Activated gamma-delta T cell treated with Interleukin-2 at 50 U/mL for 16 hours (primary cell): ENCODE results near the gene B3GNT9.

Source experiments
- DNase-seq: peaks from one replicate; pipeline ENCODE4 v3.0.0-alpha.2; 2020

The B3GNT9 gene, protein sequence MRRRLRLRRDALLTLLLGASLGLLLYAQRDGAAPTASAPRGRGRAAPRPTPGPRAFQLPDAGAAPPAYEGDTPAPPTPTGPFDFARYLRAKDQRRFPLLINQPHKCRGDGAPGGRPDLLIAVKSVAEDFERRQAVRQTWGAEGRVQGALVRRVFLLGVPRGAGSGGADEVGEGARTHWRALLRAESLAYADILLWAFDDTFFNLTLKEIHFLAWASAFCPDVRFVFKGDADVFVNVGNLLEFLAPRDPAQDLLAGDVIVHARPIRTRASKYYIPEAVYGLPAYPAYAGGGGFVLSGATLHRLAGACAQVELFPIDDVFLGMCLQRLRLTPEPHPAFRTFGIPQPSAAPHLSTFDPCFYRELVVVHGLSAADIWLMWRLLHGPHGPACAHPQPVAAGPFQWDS

DNA sequence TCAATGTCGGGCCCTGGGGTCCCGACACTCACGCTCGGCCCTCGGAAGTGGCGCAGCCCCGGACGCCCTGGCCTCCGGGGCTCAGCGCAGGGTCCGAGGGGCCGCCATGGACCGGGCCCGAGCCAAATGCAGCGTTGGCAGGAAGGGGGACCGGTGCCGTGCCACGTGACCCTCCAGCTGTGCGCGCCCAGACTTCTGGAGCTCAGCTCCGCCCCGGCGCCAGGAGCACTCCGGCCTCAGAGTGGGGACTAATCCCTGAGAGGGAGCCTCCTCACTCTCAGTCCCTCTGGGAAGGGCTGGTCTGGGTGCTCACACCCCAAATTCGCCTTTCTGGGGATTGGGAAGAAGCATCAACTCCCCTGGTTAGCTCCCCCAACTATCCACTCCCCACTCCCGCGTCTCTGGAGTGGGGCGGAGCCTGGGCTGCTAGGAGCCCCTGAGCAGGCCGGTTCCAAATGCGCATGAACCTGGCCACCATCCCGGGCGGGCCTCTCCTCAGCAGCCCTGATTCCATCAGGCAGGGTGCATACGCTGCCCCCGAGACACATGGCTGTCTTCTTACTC, at the start of gene B3GNT9:
TSS of gene B3GNT9 (minus strand) at position 166 of the 564 bp plus-strand sequence. CDS start 513 bp downstream, outside the sequence.
- no peak for DNase-seq

DNA sequence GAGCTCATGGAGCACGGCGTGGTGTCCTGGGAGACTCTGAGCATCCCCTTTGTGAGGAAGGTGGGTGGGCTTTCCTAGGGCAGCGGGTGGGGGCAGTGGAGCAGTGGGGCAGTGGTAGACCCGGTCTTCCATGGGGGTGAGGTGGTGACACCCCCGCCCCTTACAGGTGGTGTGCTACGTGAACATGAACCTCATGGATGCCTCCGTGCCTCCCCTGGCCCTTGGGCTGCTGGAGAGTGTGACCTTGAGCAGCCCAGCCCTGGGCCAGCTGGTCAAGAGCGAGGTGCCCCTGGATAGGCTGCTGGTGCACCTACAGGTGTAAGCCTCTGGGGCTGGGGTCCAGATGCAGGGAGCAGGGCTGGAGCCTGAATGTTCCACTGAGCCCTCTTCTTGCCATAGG, 49.7 kb upstream of the B3GNT9 start:
- no peak for DNase-seq

DNA sequence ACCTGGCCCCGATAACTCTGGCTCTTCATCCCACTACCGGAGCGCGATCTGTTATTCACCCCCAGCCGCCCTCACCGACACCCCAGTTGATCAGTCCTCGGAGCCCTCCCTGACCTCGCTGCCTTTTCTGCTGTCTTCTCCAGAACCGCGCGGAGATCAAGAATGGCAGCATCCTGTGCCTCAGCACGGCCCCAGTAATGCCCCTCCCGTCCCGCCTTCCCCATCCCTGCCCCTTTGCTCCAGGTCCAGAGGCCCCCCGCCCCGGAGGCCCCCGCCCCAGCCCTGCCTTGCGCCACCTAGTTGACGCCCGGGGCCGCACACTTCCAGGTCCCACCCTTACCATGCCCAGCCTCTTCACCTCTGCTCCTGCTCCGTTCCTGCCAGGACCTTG, 49.0 kb upstream of the B3GNT9 start:
- no peak for DNase-seq

DNA sequence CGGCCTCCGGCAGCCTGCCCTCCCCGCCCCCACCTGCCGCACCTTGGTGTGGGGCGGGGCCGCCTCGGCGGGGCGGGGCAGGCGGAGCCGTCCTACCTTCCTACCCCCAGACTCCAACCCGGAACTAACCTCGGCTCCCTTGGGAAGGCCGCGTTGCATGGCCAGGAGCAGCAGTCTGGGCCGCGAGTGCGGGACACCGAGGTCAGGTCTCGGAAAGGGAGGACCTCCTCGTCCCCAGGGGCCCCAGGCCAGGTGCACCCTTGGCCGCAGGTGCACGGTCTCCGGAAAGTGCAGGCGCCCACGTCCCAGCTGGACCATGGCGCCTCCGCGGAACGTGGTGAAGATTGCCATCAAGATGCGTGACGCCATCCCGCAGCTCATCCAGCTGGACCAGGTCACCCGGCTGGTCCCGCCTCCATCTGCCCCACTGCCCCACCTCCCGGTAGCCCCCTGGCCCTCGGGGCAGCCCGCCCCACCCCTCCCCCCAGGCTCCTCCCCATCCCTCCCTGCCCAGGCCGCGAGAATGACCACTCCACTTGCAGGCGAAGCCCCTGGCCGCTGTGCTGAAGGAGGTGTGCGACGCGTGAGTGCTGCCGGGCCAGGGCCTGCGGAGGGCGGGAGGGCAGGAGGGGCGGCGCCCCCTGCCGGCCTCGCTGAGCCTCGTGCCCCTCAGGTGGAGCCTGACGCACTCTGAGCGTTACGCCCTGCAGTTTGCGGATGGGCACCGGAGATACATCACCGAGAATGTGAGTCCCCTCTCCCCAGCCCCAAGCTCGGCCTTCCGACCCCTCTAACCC, 48.4 kb upstream of the B3GNT9 start, which contains the start of gene ELMO3:
TSS of gene ELMO3 (plus strand) at position 121 of the 797 bp plus-strand sequence. CDS start at position 317, 196 bp downstream.
- DNase-seq: no peak

DNA sequence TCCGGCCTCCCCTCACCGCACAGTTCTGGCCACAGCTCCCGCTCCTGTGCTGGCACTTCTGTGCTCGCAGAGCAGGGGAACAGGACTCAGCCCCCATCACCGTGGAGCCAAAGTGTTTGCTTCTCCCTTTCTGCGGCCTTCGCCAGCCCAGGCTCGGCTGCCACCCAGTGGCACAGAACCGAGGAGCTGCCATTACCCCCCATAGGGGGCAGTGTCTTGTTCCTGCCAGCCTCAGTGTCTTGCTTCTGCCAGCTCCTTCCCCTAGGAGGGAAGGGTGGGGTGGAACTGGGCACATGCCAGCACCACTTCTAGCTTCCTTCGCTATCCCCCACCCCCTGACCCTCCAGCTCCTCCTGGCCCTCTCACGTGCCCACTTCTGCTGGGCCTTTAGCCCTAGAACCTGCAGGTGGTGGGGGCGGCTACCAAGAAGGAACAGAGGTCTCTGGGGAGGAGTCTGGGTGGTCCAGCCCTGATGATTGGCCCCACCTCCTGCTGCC, 47.5 kb upstream of the B3GNT9 start:
- DNase-seq: no peak

DNA sequence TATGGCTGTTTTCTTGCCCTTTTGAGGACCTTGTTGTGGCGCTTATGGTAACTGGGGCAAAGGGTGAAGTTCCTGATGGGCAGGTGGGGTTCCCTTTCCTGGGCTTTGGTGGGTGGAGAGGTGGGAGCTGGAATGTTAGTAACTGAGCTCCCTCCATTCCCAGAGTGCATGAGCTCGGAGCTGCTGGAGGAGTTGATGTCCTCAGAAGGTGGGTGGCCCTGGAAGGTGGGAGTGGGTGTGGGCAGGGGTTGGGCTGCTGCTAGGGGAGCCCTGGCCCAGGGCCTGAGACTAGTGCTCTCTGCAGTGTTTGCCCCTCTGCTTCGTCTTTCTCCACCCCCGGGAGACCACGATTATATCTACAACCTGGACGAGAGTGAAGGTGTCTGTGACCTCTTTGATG, 46.9 kb upstream of the B3GNT9 start:
- DNase-seq: no peak

DNA sequence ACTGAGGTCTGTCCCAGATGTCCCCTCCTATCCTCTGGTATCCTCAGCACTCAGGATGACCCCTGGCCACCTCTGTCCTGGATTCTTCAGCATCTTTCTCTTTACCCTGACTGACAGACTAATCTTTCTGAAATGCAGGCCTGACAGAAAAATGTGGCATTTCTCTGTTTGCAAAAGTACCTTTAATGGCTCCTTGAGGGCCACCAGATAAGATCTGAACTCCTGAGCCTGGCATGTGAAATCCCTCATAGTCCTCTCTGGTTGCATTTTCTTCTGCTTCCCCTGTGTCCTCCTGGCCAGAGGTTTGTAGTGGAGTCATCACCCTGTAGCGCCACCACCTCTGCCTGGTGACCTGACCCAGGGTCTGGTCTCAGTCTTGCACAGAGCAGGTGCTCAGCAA, 46.1 kb upstream of the B3GNT9 start:
- DNase-seq: no peak

DNA sequence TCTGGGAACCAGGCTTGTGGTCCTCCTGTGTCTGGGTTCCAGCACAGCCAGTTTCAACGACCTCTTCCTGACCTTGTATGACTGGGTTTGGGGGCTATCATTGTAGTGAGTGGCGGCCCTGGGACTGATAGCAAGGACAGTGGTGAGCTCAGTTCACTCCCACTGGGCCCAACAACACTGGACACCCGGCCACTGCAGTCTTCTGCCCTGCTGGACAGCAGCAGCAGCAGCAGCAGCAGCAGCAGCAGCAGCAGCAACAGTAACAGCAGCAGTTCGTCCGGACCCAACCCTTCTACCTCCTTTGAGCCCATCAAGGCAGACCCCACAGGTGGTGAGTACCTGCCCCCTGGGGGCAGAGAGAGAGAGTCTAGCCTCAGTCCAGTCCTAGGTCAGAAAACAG, 44.9 kb upstream of the B3GNT9 start:
- no peak for DNase-seq

DNA sequence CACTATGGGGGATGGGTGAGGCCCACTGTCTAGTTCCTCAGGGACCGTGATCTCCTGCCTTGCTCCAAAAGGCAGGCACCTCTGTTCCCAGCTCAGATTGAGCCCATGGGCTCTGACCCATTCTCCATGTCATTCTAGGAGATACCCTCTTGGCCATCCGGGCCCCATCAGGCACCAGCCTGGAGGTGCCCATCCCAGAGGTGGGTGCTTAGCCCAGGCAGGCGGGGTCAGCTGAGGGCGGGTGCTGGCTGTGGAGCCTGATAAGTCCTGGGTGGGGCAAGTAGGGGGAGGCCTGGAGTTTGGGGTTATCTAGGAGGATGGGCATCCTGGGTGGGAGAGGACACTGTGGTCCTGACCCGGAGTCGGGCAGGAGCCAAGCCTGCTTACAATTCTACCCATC, 43.5 kb upstream of the B3GNT9 start:
- no peak for DNase-seq

DNA sequence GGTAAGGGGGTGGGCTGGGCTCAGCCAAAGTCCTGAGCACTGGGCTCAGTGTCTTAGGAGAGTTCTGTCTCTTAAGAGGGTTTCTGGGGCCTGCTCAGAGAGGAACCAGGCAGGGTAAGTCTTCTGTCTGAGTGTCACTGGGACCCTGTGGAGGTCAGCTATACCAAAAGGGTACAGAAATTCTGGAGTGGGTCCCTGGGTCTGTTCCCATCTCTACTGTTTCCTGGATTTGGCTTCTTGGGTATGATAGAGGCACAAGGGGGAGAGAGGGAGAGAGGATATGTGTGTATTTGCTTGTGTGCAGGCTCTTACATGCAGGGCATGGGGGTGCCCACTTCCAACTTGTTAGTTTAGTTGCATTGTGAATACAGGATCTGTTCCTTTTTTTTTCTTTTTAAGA, 42.7 kb upstream of the B3GNT9 start:
- DNase-seq: no peak

DNA sequence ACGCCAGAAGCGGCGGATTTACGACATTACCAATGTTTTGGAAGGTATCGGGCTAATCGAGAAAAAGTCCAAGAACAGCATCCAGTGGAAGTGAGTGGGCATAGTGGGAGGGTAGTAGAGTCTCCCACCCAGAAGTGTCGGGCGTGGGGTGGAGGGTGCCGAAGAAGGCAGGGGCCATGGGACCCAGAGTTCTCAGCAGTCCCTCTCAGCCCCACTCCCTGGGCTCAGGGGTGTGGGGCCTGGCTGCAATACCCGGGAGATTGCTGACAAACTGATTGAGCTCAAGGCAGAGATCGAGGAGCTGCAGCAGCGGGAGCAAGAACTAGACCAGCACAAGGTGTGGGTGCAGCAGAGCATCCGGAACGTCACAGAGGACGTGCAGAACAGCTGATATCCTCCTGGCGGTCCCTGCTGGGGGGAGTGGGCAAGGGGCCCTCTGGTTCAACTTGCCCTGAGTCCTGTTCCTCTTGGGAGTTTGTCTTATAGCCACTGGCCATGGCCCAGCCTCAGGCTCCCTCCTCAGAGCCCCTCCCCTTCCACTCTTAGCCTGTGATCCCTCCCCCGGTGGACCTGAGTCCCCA, 42.1 kb upstream of the B3GNT9 start:
- no peak for DNase-seq

DNA sequence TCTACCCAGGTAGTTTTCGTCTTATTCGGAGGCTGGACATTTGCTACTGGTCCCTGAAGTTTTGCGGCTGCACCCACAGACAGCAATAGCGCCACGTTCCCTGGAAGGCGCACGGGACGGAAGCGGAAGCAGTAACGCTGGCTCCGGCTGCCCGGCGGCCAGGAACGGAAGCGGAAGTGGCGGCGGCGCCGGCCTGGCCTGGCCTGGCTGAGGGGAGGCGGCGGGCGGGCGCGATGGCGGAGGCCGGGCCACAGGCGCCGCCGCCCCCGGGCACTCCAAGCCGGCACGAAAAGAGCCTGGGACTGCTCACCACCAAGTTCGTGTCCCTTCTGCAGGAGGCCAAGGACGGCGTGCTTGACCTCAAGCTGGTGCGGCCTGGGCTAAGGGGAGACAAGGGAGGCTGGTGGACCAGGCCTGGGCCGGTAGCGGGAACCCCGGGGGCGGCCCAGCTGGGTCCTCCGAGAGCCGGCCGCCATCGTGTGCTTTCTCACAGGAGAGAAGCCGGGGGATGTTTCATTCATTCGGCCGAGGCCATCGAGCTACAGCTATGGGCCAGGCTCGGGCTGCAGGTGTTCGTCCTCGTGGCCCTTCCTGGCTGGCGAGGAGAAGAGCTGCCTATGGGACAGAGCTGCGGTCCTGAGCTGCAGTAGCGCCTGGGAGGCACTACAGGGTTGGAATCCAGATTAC, 41.3 kb upstream of the B3GNT9 start, which contains the start of gene E2F4:
TSS of gene E2F4 (plus strand) at position 161 of the 687 bp plus-strand sequence. CDS start at position 234, 73 bp downstream.
- peak; percentile 84 for DNase-seq

DNA sequence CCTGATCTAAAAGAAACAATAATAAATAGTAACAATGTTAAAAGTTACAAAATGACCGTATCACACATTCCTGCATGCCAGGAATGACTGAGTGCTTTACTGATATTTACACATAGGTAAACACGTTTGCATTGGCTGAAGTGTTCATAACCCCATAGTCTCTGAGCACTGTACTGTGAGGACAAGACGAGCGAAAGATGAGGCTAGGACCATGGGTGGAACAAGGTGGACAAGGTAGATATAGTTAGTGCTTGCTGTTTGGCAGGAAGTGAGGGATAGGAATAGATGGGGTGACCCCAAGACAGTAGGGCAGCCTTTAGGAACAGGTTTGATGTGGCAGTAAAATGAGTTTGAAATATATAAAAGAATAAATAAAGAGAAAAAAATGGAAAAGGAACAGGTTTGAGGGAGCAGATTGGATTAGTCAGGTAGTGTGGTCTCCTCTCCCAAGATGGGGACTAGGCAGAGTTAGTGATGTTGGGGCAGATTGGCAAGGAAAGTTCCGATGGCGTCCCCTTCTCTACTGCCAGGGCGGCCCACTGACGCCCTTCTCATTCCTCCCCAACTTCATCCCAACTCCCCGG, 40.7 kb upstream of the B3GNT9 start:
- no peak for DNase-seq

DNA sequence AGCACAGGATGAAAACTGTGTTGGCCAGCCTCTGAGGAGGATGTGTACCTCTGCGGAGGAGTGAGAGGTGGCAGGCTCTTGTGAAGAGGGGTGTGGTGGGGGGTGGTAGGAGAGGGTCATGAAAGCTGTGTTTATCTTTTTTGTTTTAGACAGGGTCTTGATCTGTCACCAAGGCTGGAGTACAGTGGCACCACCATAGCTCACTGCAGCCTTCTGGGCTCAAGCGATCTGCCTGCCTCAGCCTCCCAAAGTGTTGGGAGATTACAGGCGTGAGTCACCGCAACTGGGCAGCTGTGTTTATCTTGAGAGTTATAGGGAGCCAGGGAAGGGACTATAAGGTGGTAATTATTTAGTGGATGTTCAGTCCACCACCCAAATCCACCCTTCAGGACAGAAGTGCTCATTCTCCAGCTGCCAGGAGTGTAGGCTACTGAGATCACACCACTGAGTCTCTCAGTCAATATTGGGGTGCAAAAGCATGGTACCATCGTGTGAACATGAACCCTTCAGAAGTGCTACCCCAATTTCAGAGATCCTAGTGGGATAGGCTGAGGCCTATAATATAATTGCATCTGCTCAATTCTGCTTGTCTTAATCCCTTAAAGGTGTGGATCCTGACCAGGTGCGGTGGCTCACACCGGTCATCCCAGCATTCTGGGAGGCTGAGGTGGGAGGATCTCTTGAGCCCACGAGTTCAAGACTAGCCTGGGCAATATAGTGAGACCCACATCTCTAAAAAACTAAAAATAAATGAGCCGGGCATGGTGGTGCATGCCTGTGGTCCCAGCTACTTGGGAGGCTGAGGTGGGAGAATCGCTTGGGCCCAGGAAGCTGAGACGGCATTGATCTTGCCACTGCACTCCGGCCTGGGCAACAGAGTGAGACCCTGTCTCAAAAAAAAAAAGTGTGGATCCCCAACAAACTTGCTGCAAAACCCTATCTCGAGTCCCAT, 39.9 kb upstream of the B3GNT9 start:
- DNase-seq: no peak

DNA sequence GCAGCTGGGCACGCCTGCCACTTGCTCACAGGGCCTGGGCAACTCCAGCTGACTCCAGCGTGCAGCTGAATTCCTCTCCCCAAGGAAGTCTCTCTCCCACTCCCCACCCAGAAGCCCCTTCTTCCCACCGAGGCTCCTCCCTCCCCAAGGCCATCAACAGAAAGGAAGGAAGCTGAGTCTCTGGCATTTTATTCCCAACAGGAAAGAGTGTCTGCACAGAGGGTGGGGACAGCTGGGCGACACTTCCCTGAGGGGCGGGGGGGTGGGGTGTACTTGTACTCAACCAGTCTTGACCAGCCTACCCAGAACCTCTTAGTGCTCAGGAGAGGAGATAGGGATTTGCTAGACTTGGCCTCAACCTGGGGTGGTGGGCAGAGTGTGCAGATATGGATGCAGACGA, 39.2 kb upstream of the B3GNT9 start, which contains the start of gene EXOC3L1:
TSS of gene EXOC3L1 (minus strand) at position 96 of the 400 bp plus-strand sequence. CDS start 460 bp downstream, outside the sequence.
- DNase-seq: no peak

DNA sequence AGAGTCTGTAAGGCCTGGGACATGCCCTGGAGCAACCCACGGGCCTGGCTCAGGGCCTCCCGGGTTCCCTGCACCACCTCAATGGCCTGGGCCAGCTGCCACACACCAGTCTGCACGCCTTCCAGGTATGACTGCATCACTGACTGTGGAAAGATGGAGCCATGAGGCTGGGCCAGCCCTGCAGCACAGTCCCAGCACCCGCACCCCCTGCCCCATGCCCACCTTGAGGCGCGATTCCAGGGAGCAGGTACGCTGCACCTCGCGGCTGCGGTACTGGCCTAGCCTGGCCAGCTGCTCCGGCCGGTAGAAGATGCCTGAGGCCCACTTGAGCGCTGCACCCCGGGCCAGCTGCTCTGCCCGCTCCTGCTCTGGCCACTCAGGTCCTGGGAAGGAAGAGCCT, 38.0 kb upstream of the B3GNT9 start:
- no peak for DNase-seq

DNA sequence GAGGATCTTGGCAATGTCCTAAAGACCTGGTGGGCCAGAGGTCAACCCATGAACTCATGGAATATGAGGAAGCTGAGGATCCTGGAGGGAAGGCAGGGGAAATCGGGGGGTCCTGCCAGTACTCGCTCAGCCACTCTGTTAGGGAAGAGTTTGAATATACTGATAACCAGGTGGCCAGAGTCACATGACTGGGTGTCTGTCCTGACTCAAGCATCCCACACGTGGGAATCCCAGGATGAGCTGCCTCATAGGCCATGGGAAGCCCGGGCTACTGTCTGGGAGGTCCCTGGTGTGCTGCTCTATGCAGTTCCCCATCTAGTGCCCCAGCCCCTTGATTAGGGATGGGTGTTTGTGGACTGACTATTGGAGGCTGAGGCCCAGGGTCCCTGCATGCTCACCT, 37.5 kb upstream of the B3GNT9 start:
- DNase-seq: no peak

DNA sequence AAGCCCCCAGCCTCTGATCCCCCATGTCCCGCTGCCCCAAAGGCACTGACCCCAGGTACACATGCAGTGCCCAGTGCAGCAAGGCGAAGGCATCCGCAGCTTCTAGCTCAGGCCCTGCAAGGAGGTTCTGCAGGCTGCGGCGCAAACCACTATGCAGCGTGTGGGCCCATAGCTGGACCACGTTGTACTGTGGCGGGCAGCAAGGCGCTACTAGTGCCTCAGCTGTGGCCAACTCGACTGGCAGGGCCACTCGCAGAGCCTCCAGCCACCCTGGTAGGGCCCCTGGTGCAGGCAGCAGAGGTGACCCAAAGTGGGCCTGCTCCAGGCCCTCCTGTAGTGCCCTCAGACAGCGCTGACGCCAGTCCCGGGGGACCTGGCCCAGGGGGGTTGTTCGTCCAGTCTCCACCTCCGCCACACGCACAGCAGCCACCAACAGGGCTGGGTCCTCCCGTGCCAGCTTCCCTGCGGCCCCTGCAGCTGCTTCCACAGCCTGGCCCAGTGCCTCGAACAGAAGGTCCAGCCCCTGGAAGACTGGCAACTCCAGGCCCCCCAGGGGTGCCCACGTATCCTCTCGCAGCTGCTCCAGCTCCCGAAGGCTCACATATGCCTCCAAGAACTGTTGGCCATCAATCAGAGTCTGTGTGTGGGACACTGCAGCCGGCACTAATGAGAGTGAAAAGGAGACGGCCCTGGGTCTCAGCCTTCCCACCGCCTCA, 36.5 kb upstream of the B3GNT9 start:
- DNase-seq: no peak

DNA sequence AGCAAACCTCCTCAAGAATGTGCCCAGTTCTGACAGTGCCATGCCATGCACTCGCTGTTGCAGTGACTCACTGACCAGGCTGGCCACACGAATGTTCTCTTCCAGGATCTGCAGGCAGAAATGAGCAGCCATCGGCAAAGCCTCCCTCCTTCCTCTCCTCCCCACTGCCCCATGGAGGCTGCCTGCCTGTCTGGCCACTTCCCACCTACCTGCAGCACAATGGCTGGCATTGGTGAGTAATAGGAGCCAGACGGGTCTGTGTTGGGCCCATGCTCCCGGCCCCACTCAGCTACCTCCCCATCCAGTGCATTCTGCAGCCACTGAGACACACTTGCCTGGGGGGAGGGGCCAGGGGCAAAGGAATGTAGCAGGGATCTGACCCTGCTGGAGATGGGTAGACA, 35.8 kb upstream of the B3GNT9 start:
- DNase-seq: no peak

DNA sequence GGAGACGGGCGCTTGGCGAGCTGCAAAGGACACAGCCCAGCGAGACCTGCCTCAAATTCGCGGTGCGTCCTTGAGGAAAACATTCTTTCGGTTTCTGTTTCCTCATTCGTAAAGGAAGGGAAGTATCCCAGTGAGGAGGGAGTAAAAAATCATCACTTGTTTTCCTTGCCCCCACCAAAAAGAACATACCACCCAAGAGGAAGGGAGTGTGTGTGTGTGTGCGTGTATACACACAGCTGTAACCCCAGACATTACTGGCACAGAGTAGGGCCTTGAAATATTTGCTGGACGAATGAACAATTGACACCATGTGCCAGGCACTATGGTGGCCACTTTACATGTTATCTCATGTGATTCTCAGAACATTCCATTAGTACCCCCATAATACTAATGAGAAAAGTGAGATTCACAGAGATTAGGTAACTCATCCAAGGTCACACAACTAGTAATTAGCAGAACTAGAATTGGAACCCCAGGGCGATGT, 34.9 kb upstream of the B3GNT9 start:
- DNase-seq: no peak
